Measurements from ENCODE around the gene EXTL2.

GRCh38 chr1:100896481-100896982, 1.9 kb upstream of the EXTL2 start:
- TF ChIP-seq CEBPB (IDR thresholded peaks at IDR 0.05) = no peak
- no peak for TF ChIP-seq POLR2A (IDR thresholded peaks at IDR 0.05; ENCODE audit: low read length)
- TF ChIP-seq, protein P1, sequence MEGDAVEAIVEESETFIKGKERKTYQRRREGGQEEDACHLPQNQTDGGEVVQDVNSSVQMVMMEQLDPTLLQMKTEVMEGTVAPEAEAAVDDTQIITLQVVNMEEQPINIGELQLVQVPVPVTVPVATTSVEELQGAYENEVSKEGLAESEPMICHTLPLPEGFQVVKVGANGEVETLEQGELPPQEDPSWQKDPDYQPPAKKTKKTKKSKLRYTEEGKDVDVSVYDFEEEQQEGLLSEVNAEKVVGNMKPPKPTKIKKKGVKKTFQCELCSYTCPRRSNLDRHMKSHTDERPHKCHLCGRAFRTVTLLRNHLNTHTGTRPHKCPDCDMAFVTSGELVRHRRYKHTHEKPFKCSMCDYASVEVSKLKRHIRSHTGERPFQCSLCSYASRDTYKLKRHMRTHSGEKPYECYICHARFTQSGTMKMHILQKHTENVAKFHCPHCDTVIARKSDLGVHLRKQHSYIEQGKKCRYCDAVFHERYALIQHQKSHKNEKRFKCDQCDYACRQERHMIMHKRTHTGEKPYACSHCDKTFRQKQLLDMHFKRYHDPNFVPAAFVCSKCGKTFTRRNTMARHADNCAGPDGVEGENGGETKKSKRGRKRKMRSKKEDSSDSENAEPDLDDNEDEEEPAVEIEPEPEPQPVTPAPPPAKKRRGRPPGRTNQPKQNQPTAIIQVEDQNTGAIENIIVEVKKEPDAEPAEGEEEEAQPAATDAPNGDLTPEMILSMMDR (IDR thresholded peaks at IDR 0.05) = no peak
- TF ChIP-seq ZSCAN20 (CRISPR knock-in tag; IDR thresholded peaks at IDR 0.05) = no peak
